KG1 (cell line): ENCODE data around the gene AUTS2.

Source experiments
- DNase-seq: peaks from one replicate; lab custom pipeline; 2025; lab: John Stamatoyannopoulos, UW

AUTS2 gene

DNA sequence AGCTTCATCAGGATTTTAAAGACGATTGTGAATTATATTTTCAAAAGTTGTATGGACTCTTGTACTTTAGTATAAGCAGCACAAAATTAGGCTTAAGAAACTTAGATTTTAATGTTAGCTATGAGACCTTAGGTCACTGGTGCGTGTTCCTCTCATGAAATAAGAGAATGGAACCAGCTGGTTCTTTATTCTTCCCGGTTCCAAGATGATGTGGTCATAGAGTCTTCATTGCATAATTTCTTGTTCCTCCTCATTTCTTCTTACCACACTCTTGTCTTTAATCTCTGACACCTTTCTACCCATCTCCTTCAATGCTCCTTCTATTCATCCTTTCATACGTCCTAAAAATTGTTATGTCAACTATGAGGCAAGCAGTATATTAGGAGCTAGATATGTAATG is 437.2 kb downstream of the AUTS2 start:
- DNase-seq, result no peak

GRCh38 chr7:70035955-70036354 is 437.7 kb downstream of the AUTS2 start:
- no peak for DNase-seq

- no peak for DNase-seq
Observed at GRCh38 chr7:70036695-70037094, 438.4 kb downstream of the AUTS2 start.

- DNase-seq, result no peak
Observed at GRCh38 chr7:70037171-70037933, 439.1 kb downstream of the AUTS2 start.

DNA sequence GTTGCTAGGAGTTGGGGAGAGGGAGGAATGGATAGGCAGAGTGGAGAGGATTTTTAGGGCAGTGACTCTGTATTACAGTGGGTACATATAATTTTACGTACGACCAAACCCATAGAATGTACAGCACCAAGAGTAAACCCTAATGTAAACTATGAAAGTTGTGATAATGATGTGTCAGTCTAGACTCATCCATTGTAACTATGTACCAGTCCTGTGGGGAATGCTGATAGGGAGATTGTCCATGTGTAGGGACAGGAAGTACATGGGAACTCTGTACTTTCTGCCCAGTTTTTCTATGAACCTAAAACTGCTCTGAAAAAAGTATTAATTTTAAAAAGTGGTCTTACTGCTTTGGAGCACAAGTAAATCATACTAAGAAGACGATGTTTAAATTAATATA is 441.8 kb downstream of the AUTS2 start:
- no peak for DNase-seq

- no peak for DNase-seq
Observed at GRCh38 chr7:70040970-70041766, 442.9 kb downstream of the AUTS2 start.

GRCh38 chr7:70042533-70042932 is 444.3 kb downstream of the AUTS2 start:
- DNase-seq, result no peak

DNA sequence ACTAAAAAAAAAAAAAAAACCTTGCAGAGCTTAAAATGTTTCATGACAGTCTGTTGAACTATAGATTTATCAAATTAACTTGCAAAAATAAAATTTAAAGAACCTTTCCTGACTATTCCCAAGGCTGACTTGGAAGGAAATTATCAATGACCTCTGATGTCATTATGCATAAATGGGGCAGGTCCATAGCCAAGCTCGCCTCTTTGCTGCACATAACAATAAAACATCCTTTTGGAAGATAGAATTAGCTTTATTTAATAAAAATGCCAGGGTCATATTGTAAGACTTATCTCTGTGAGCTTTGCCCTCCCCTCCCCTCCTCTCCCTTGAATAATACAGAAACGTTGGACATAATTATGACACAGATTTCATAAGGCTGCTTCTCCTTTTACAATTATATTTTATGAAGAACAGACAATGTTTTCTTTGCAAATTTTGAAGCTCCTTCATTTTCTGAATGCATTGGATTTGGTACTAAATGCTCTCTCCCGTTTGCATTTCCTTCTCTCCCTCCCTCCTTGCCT is 444.8 kb downstream of the AUTS2 start:
- DNase-seq, result no peak

DNA sequence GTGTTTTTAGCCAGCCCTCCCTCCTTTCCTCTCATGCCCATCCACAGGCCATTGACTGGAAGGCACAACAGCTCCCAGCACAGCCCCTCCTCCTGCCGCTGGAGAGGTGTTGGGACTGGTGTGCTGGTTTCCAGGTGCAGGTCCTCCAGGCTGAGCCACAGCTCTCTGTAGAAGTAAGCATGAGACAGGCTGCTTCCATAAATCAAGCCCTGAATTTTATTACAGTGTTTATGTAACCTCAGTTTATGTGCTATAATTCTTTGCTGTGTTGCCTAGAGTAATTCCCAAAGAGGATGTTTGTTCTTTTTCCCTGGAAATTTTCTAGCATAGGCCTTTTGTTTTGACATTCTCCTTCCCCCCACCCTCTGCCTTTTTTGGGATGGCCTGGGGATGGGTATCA is 445.8 kb downstream of the AUTS2 start:
- no peak for DNase-seq

- DNase-seq, result no peak
Observed at GRCh38 chr7:70044525-70044924, 446.2 kb downstream of the AUTS2 start.

- DNase-seq, result no peak
Observed at GRCh38 chr7:70044981-70045380, 446.7 kb downstream of the AUTS2 start.

GRCh38 chr7:70047384-70047783 is 449.1 kb downstream of the AUTS2 start:
- no peak for DNase-seq

- no peak for DNase-seq
Observed at GRCh38 chr7:70047891-70048448, 449.7 kb downstream of the AUTS2 start.

- DNase-seq, result no peak
Observed at GRCh38 chr7:70051726-70052125, 453.5 kb downstream of the AUTS2 start.

GRCh38 chr7:70052691-70053090 is 454.4 kb downstream of the AUTS2 start:
- DNase-seq, result no peak

GRCh38 chr7:70053421-70053820 is 455.1 kb downstream of the AUTS2 start:
- no peak for DNase-seq

- no peak for DNase-seq
Observed at GRCh38 chr7:70053989-70054388, 455.7 kb downstream of the AUTS2 start.

GRCh38 chr7:70056363-70056762 is 458.1 kb downstream of the AUTS2 start:
- no peak for DNase-seq

GRCh38 chr7:70060298-70061068 is 462.2 kb downstream of the AUTS2 start:
- no peak for DNase-seq

DNA sequence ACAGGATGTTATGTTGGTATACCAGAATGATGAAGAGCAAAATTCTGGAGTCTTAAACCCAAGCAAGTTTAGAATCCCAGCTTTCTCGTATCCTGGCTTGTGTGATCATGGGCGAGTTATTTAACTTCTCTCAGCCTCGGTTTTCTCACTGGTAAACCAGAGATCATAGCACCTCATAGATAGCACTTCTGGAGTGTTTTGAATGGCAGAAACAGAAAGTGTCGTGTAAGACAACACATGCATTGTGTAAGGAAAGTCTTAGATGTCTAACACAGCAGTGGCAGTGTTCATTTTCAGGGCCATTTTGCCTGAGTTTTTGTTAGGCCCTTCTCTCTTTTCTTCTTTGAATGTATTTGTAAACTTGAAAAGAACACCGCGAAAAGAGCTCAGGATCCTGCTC is 465.1 kb downstream of the AUTS2 start:
- DNase-seq, result no peak

DNA sequence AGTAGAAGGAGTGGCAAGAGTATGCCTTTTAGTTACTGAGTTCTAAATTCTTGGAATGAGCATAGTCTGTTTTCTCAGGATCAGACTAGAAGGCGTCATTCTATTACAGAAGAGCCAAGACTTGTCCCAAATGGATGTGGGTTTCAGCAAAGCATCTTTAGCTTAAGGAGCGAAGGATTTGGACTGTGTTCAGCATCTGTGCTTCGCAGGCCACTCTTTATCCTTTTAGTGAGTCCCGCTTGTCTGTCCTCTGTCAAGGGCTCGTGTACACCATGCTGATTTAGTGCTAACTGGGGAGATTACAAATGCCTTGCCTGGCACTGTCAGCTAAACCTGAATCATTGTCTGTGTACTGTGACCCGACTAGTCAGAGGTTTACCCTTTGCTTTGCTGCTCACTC is 465.7 kb downstream of the AUTS2 start:
- no peak for DNase-seq

DNA sequence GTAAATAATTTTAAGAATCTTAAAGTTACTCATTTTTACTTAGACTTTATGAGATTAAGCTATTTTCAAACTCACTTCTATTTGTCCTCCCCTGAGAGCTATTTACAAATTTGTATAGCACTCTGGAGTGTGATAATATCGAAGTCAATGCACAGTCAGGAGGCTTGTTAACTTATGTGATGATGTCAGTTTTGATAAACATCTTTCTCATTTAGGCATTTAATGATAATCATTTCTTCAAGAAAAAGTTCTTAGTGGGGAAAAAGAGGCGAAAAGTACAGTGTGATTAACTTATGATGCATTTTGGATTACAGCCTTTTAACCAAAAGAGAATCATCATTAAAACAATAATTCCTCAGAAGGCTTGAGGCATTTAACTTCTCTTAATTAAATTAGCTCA is 468.6 kb downstream of the AUTS2 start:
- no peak for DNase-seq
